Upper lobe of left lung (tissue), 6 donors: Measurements from ENCODE around the gene ABCC8. TPM values are rescaled to one million over a fixed set of nuclear protein-coding genes. Genes with fewer than 3 reads are reported as not detected.

Source experiments
- ATAC-seq, 2 donors: fragments of 200-7000 bp; cut with Tn5 transposase; one replicate each; pipeline ENCODE4 v1.9.1; 2022; ENCODE audit warnings: mild to moderate bottlenecking in 2 of 2, moderate library complexity in 2 of 2; ENCODE audit not compliant: low FRiP score in 2 of 2
- DNase-seq, 2 donors: peaks; one replicate each; pipeline ENCODE4 v3.0.0-alpha.2; 2019 to 2020
- H3K27ac ChIP-seq, 4 donors: fragments of 200-600 bp; sonication (generic); one replicate each; pipeline ENCODE4 v1.5.1; 2016 to 2019
- H3K27me3 ChIP-seq, 4 donors: fragments of 200-600 bp; sonication (generic); one replicate each; pipeline ENCODE4 v1.5.1; 2017 to 2019
- H3K36me3 ChIP-seq, 4 donors: fragments of 200-600 bp; sonication (generic); one replicate each; pipeline ENCODE4 v1.5.1; 2016 to 2019
- H3K4me1 ChIP-seq, 4 donors: fragments of 200-600 bp; sonication (generic); one replicate each; pipeline ENCODE4 v1.5.1; 2018 to 2019
- H3K4me3 ChIP-seq, 4 donors: fragments of 200-600 bp; sonication (generic); one replicate each; pipeline ENCODE4 v1.5.1; 2017 to 2019; ENCODE audit warnings: mild to moderate bottlenecking in 2 of 4, moderate library complexity in 1 of 4
- H3K9me3 ChIP-seq, 4 donors: fragments of 200-600 bp; sonication (generic); one replicate each; pipeline ENCODE4 v1.5.1; 2018 to 2019
- EP300 ChIP-seq, 4 donors: sonication (generic); formaldehyde crosslinking; IDR thresholded peaks; one replicate each; pipeline ENCODE4 v1.5.1; 2017; ENCODE audit warnings: antibody characterized with exemption in 4 of 4, control low read depth in 2 of 4
- POLR2A ChIP-seq, 4 donors: fragments of 450-650 bp; IDR thresholded peaks; one replicate each; pipeline ENCODE4 v1.5.1; 2016 to 2017; ENCODE audit warnings: antibody characterized with exemption in 4 of 4, mild to moderate bottlenecking in 2 of 4
- POLR2AphosphoS5 ChIP-seq, 2 donors: sonication (generic); formaldehyde crosslinking; IDR thresholded peaks; one replicate each; pipeline ENCODE4 v1.5.1; 2017; ENCODE audit warnings: antibody characterized with exemption in 2 of 2
- WGBS, 2 donors: methylation state at CpG; one replicate each; pipeline ENCODE4 v1.1.5; 2017 to 2018; 5-methylcytosine and 5-hydroxymethylcytosine counted together
- total RNA-seq, 6 donors: library from RNA; depleted of rRNA in 4 of 6; stranded (reverse); fragments of >200 nt in 4 of 6; gene quantifications; one replicate each; pipeline versions ENCODE4 v1.1.0 to v1.2.1, GENCODE V29; 2016 to 2021
- TF ChIP-seq, protein P1 (sequence below), 6 experiments: fragments of 450-650 bp in 4 of 6; fragments of 200-600 bp in 2 of 6; sonication (generic) in 2 of 6; IDR thresholded peaks; one replicate each; pipeline ENCODE4 v1.5.1; 2016 to 2019; ENCODE audit warnings: antibody characterized with exemption in 6 of 6
- donor health status: DM: no; HTN: no; CAD: no; lungs with moderate emphysema.
- donor health status: DM: no; HTN: yes; CAD: no; lungs with severe emphysema.

ABCC8 gene
- total RNA-seq, 6 donors from 2014 or later, result 1.7 to 62.7 (median 12.5) TPM

DNA sequence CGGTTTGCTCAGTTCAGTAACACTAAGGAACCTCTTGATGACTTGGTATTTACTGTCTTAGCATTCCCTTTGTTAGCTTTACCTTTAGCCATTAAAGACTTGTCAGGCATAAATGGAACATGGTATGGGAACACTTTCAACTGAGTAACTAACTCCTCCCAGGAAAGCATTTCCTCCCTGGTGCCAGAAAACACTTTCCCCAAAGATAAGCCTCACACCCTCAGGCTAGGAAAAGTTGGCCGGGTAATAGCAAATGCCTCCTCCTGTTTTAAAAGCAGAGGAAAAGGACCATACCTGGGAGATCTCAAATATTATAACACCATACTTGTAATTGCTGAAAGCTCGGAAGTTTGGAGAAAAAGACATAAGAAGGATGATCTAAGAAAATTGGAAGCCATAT, 100.2 kb downstream of the ABCC8 start:
- H3K4me3 ChIP-seq, result no peak overlapping the region
- H3K27ac ChIP-seq, result no peak overlapping the region
- TF ChIP-seq POLR2A (IDR thresholded peaks at IDR 0.05) (no peak), EP300 (IDR thresholded peaks at IDR 0.05) (no peak), POLR2AphosphoS5 (IDR thresholded peaks at IDR 0.05) (no peak)
- TF ChIP-seq, protein P1, sequence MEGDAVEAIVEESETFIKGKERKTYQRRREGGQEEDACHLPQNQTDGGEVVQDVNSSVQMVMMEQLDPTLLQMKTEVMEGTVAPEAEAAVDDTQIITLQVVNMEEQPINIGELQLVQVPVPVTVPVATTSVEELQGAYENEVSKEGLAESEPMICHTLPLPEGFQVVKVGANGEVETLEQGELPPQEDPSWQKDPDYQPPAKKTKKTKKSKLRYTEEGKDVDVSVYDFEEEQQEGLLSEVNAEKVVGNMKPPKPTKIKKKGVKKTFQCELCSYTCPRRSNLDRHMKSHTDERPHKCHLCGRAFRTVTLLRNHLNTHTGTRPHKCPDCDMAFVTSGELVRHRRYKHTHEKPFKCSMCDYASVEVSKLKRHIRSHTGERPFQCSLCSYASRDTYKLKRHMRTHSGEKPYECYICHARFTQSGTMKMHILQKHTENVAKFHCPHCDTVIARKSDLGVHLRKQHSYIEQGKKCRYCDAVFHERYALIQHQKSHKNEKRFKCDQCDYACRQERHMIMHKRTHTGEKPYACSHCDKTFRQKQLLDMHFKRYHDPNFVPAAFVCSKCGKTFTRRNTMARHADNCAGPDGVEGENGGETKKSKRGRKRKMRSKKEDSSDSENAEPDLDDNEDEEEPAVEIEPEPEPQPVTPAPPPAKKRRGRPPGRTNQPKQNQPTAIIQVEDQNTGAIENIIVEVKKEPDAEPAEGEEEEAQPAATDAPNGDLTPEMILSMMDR (IDR thresholded peaks at IDR 0.05), result no peak
- H3K4me1 ChIP-seq, result no peaks in the 10 kb centered on the region
- H3K9me3 ChIP-seq, result peaks cover 16 to 29% (median 22%) of the 10 kb centered on the region in 4 donors
- peaks cover 0 to 21% (median 3%) of the 10 kb centered on the region in 4 donors for H3K36me3 ChIP-seq
- DNase-seq, result no peak
- H3K27me3 ChIP-seq, result no peaks in the 10 kb centered on the region
- WGBS, 2 donors, result 83 to 85% methylated on average over 3 of the region's 3 CpGs
- ATAC-seq, result no peak

DNA sequence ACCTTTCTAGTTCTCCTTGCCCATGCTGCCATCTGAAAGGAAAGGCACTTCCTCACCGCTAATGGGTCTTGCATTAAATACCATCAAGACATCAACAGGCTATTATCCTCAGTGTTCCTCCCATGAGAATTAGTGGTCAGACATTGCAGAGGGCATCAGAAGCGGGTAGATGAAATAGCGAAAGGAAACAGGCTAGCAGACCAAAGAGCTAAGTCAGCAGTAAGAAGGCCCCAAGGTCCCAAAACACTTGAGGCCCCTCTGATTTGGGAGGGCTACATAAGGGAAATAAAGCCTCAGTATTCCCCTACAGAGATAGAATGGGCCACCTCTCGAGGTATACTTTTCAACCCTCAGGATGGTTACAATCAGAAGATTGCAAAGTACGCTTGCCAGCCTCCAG, 101.1 kb downstream of the ABCC8 start:
- Histone ChIP-seq H3K27ac (no peak overlapping the region), H3K9me3 (peaks cover 25 to 38% (median 32%) of the 10 kb centered on the region in 4 donors), H3K4me1 (no peaks in the 10 kb centered on the region), H3K4me3 (no peak overlapping the region), H3K27me3 (no peaks in the 10 kb centered on the region), H3K36me3 (peaks cover 0 to 26% (median 3%) of the 10 kb centered on the region in 4 donors)
- ATAC-seq (no peak), DNase-seq (no peak)
- 87 to 88% methylated on average over 5 of the region's 5 CpGs for WGBS, 2 donors
- TF ChIP-seq, protein P1 (IDR thresholded peaks at IDR 0.05), result no peak
- TF ChIP-seq POLR2A (IDR thresholded peaks at IDR 0.05), result no peak
- TF ChIP-seq POLR2AphosphoS5 (IDR thresholded peaks at IDR 0.05), result no peak
- TF ChIP-seq EP300 (IDR thresholded peaks at IDR 0.05), result no peak

DNA sequence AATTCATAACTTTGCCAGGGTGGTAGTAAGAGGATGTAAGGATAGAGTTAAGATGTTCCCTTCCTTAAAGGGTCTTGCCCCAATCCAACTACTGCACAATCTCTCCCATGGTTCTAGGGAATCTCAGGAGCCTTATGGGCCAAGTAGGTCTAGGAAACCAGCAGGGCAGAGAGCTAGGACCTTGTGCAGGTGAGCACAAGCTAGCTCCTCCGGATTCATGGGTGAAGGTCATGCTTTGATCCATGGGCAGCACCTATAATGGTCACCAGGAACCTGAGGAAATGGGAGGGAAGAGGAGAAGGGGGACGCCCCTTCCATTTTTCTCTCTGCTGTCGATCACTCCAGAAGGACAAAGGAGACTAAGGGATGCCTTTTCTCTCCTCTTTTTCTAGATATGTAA, 105.0 kb downstream of the ABCC8 start:
- TF ChIP-seq EP300 (IDR thresholded peaks at IDR 0.05) (no peak), POLR2A (IDR thresholded peaks at IDR 0.05) (no peak), POLR2AphosphoS5 (IDR thresholded peaks at IDR 0.05) (no peak)
- TF ChIP-seq, protein P1 (IDR thresholded peaks at IDR 0.05), result no peak
- Histone ChIP-seq H3K27me3 (no peaks in the 10 kb centered on the region), H3K4me3 (no peak overlapping the region), H3K27ac (no peak overlapping the region), H3K36me3 (peaks cover 0 to 46% (median 23%) of the 10 kb centered on the region in 4 donors), H3K4me1 (no peaks in the 10 kb centered on the region), H3K9me3 (peaks cover 39 to 55% (median 51%) of the 10 kb centered on the region in 4 donors)
- WGBS, 2 donors, result 58 to 67% methylated on average over 3 of the region's 3 CpGs
- ATAC-seq (no peak), DNase-seq (no peak)

DNA sequence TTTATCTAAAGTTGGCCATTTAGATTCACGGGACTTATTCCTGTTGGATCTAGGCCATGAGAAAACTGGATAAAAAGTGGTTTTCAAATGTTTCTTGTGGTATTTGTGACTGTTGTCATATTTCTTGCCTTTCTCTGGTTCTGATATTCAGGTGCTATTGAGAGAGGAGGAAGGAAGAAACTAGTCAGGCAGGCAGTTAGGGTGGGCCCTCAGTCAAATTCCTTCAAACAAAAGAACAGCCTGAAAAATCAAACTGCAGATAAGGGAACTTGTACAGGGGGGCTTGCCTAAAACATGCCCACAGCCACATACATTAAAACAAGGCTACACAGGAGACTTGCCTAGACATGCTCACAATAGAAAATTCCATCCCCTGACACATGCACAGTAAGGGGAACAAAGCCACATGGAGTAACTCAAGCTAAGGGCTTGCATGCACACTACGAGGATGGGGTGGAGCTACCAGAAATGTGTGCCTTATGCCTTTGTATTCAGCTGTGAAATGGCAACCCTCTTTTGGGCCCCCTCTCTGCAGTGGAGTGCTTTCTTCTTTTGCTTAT, 106.9 kb downstream of the ABCC8 start:
- Histone ChIP-seq H3K4me3 (no peak overlapping the region), H3K36me3 (peaks cover 0 to 46% (median 23%) of the 10 kb centered on the region in 4 donors), H3K27ac (no peak overlapping the region), H3K27me3 (no peaks in the 10 kb centered on the region), H3K9me3 (peaks cover 39 to 55% (median 51%) of the 10 kb centered on the region in 4 donors), H3K4me1 (no peaks in the 10 kb centered on the region)
- TF ChIP-seq EP300 (IDR thresholded peaks at IDR 0.05) (no peak), POLR2A (IDR thresholded peaks at IDR 0.05) (no peak), POLR2AphosphoS5 (IDR thresholded peaks at IDR 0.05) (no peak)
- TF ChIP-seq, protein P1 (IDR thresholded peaks at IDR 0.05), result no peak
- WGBS, 2 donors, result 86 to 93% methylated on average over 2 of the region's 2 CpGs
- DNase-seq (no peak), ATAC-seq (no peak)

DNA sequence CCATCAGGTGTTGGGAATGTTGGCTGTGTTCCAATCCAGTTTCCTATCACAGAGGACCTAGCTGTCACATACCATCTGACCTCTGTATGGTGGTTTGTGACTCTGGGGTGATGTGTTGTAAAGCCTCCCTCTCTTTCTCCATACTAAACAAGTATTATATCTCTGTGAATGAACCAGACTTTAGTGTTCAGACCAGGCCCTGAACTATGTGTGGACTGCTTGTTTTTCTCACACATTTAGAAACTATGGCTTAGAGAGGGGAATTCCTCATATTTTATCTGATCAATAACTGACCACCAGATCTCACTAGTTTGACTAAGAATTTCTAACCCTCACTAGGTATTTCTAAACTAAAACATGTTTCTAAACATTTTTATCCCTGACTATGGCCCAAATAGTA, 107.6 kb downstream of the ABCC8 start:
- no peak overlapping the region for H3K4me3 ChIP-seq
- no peak for DNase-seq
- H3K27me3 ChIP-seq, result no peaks in the 10 kb centered on the region
- H3K36me3 ChIP-seq, result peaks cover 0 to 46% (median 23%) of the 10 kb centered on the region in 4 donors
- no peak for ATAC-seq
- H3K27ac ChIP-seq, result no peak overlapping the region
- no peaks in the 10 kb centered on the region for H3K4me1 ChIP-seq
- TF ChIP-seq, protein P1 (IDR thresholded peaks at IDR 0.05), result no peak
- TF ChIP-seq POLR2A (IDR thresholded peaks at IDR 0.05) (no peak), EP300 (IDR thresholded peaks at IDR 0.05) (no peak)
- H3K9me3 ChIP-seq, result peaks cover 39 to 52% (median 50%) of the 10 kb centered on the region in 4 donors
